ENCODE measurements around the gene RNF183. TPM values are rescaled to one million over a fixed set of nuclear protein-coding genes. Genes with fewer than 3 reads are reported as not detected.

Gene RNF183
- total and polyA plus RNA-seq, 9 of the 15 experiments (the other 6 are each of a cell fraction or from before 2014, with no cell fraction given) = 0.04 to 2.0 (median 0.16) TPM; not detected in 5

DNA sequence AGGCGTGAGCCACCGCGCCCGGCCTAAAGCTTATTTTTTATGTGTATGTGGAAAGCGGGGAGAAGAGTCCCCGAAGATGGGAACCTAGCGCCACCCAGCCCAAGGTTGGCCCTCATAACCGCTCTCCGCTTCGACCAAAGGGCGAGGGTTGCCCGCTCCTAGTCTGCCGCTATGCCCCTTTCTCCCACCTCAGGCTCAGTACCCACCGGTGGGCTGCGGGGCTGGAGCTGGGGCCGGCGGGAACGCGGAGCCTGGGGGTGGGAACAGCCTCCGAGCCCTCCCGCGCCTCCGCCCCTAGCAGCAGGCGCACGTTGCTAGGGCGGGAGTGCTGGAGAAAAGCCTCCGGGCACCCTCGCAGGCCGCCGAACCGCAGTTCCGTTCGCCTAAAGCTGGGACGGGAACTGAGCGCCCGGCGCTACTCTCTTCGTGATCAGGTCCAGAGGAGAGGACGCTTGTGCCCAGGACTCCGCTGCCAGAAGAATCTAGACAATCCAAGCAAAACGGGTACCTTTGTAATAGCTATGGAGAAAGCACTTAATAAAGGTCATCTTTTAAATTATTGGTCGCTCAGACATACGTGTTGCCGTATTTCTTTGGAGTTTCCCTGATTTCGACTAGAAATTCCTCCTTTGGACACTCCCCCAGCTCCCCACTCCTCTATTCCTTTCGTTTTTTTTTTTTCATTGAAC lies 37.0 kb upstream of the RNF183 start, which contains the start of gene WDR31:
TSS of gene WDR31 (minus strand) at position 265 of the 689 bp plus-strand sequence. CDS start 8,253 bp downstream, outside the sequence.
- 1% methylated on average over 41 of the region's 46 CpGs for WGBS (ENCODE audit: insufficient coverage, low coverage, missing lambda C conversion rate)
- peaks cover 13 to 16% of the 10 kb centered on the region in 2 experiments; a peak in 4 of 5 replicates for H3K4me1 ChIP-seq (replicated peaks in 1 of 2; ENCODE audit: control insufficient read depth in 2 of 2, insufficient read depth in 2 of 2, low read length in 2 of 2)
- no peaks in the 10 kb centered on the region for H3K9me1 ChIP-seq (ENCODE audit: control insufficient read depth, insufficient read depth, low read length)
- no peaks in the 10 kb centered on the region for H3K79me2 ChIP-seq (ENCODE audit: control insufficient read depth, insufficient read depth, low read length)
- no TSS peak for BruUV-seq (replicated peaks)
- H3K27me3 ChIP-seq (ENCODE audit: control insufficient read depth in 2 of 2, insufficient read depth in 2 of 2, low read length in 2 of 2) = no peaks in the 10 kb centered on the region
- POLR2A ChIA-PET = interaction anchor here (0.6 to 2.0 kb wide), 13 partner anchors 9 to 260 kb away, joined by 3 to 12 read pairs (median 4); partner anchors contain the start of gene BSPRY
- FAIRE-seq (peak; percentile 73), DNase-seq (ENCODE audit: extremely low read depth in 1 of 4, low spot score in 3 of 4) (peak; percentile 92 to 93 (median 93)), ATAC-seq (peak; percentile 94)
- in situ Hi-C loops (cut with MboI) = no loop called here
- peak within 1 kb of the TSS; percentile 94 for H2AFZ ChIP-seq (ENCODE audit: low read depth, low read length)
- H3K4me3 ChIP-seq = peak within 1 kb of the TSS; percentile 83
- peak within 1 kb of the TSS; percentile 58 for H3K27ac ChIP-seq (ENCODE audit: extremely low read depth, low read depth, low read length)
- peak within 1 kb of the TSS; percentile 70 to 90 for H3K9ac ChIP-seq (ENCODE audit: insufficient read depth in 1 of 2, low read depth in 2 of 2, low read length in 2 of 2)
- H3K36me3 ChIP-seq (ENCODE audit: control insufficient read depth, insufficient read depth, low read length) = no peaks in the 10 kb centered on the region
- no peaks in the 10 kb centered on the region for H3K9me3 ChIP-seq (replicated peaks; ENCODE audit: control insufficient read depth, insufficient read depth, low read depth, low read length)
- no peaks in the 10 kb centered on the region for H4K20me1 ChIP-seq (replicated peaks; ENCODE audit: control insufficient read depth, insufficient read depth, low read length)
- peak within 1 kb of the TSS; percentile 90 for H3K4me2 ChIP-seq (ENCODE audit: insufficient read depth, low read length)
- CTCF ChIA-PET (ENCODE audit: low intra/inter-chr PET ratio) = no interaction called here
- intact Hi-C loops (cut with micrococcal nuclease) = no loop called here
- TF ChIP-seq ESRRB (CRISPR knock-in tag; IDR thresholded peaks at IDR 0.05; ENCODE audit: borderline replicate concordance) = no peak
- TF ChIP-seq TOE1 (IDR thresholded peaks at IDR 0.05; ENCODE audit: borderline replicate concordance) = peak; percentile 79; the same call in 1 of the 2 replicates
- no peak for TF ChIP-seq TOE1 (CRISPR knock-in tag; IDR thresholded peaks at IDR 0.05; ENCODE audit: borderline replicate concordance, low read depth)
- no peak for TF ChIP-seq NCOR1 (IDR thresholded peaks at IDR 0.05)
- TF ChIP-seq COPS2 (conservative IDR thresholded peaks at IDR 0.05) = no peak
- no peak for TF ChIP-seq ZNF830 (CRISPR knock-in tag; IDR thresholded peaks at IDR 0.05)
- TF ChIP-seq ETV5 (CRISPR knock-in tag; IDR thresholded peaks at IDR 0.05; ENCODE audit: low read depth) = peak; percentile 67; the same call in 1 of the 2 replicates
- TF ChIP-seq MAFG (tag; conservative IDR thresholded peaks at IDR 0.05) = no peak
- 0 out of 2 replicates have a peak, but pooled peaks have one; percentile 31 for TF ChIP-seq FOXJ3 (CRISPR knock-in tag; IDR thresholded peaks at IDR 0.05)
- no peak for TF ChIP-seq ZNF668 (CRISPR knock-in tag; IDR thresholded peaks at IDR 0.05)
- no peak for TF ChIP-seq NR3C1 (CRISPR knock-in tag; IDR thresholded peaks at IDR 0.05)
- no peak for TF ChIP-seq CHD4 (IDR thresholded peaks at IDR 0.05; ENCODE audit: insufficient read depth, insufficient replicate concordance, low read depth, low read length, poor library complexity, severe bottlenecking)
- no peak for TF ChIP-seq HNRNPH1 (optimal IDR thresholded peaks at IDR 0.05; ENCODE audit: low read depth, low read length)
- no peak for TF ChIP-seq FUS (optimal IDR thresholded peaks at IDR 0.05; ENCODE audit: low read depth, low read length)
- TF ChIP-seq, protein P1, sequence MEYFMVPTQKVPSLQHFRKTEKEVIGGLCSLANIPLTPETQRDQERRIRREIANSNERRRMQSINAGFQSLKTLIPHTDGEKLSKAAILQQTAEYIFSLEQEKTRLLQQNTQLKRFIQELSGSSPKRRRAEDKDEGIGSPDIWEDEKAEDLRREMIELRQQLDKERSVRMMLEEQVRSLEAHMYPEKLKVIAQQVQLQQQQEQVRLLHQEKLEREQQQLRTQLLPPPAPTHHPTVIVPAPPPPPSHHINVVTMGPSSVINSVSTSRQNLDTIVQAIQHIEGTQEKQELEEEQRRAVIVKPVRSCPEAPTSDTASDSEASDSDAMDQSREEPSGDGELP (CRISPR knock-in tag; IDR thresholded peaks at IDR 0.05; ENCODE audit: borderline replicate concordance) = peak; percentile 85
- no peak for TF ChIP-seq HDAC8 (tag; IDR thresholded peaks at IDR 0.05)
- no peak for TF ChIP-seq ZNF780A (CRISPR knock-in tag; IDR thresholded peaks at IDR 0.05)
- TF ChIP-seq POLR2B (IDR thresholded peaks at IDR 0.05; ENCODE audit: low read depth, partially characterized antibody) = peak; percentile 71
- TF ChIP-seq, protein P2, sequence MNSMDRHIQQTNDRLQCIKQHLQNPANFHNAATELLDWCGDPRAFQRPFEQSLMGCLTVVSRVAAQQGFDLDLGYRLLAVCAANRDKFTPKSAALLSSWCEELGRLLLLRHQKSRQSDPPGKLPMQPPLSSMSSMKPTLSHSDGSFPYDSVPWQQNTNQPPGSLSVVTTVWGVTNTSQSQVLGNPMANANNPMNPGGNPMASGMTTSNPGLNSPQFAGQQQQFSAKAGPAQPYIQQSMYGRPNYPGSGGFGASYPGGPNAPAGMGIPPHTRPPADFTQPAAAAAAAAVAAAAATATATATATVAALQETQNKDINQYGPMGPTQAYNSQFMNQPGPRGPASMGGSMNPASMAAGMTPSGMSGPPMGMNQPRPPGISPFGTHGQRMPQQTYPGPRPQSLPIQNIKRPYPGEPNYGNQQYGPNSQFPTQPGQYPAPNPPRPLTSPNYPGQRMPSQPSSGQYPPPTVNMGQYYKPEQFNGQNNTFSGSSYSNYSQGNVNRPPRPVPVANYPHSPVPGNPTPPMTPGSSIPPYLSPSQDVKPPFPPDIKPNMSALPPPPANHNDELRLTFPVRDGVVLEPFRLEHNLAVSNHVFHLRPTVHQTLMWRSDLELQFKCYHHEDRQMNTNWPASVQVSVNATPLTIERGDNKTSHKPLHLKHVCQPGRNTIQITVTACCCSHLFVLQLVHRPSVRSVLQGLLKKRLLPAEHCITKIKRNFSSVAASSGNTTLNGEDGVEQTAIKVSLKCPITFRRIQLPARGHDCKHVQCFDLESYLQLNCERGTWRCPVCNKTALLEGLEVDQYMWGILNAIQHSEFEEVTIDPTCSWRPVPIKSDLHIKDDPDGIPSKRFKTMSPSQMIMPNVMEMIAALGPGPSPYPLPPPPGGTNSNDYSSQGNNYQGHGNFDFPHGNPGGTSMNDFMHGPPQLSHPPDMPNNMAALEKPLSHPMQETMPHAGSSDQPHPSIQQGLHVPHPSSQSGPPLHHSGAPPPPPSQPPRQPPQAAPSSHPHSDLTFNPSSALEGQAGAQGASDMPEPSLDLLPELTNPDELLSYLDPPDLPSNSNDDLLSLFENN (IDR thresholded peaks at IDR 0.05; ENCODE audit: low read depth in 2 of 2, low read length in 2 of 2) = peak; percentile 14 to 43; a peak in 1 of 4 replicates
